ENCODE data around the gene SPDL1.

SPDL1 gene

DNA sequence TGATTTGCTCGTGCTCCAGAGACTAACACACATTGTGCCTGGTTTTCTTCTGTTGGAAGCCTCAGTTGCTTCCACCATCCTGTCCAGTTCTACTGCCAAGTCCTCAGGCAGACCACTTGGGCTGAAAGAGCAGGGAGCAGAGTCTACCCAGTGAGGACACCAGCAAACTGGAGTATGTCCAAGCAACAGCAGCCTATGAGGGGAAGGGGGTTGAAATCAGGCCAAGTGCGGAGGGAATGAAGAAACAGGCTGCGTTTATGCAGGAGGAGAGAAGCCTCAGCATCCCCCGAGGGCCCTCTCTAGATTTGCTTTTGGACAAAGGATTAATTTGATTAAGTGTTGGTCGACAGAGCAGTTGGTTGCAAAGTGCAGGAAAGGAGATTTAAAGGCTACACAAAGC, 68.0 kb downstream of the SPDL1 start:
- no peaks in the 10 kb centered on the region for H3K36me3 ChIP-seq (ENCODE audit: control insufficient read depth, insufficient read depth, low read length)
- no peaks in the 10 kb centered on the region for H3K9me3 ChIP-seq (ENCODE audit: control insufficient read depth, insufficient read depth, low read length)
- H3K27me3 ChIP-seq (ENCODE audit: control insufficient read depth, insufficient read depth, low read length), result no peaks in the 10 kb centered on the region
- H3K4me1 ChIP-seq (ENCODE audit: control insufficient read depth, insufficient read depth, low read length), result peaks cover 4% of the 10 kb centered on the region
- H3K9ac ChIP-seq (ENCODE audit: low read depth, low read length), result no peak overlapping the region
- H3K4me3 ChIP-seq (ENCODE audit: low read depth, low read length), result no peak overlapping the region

DNA sequence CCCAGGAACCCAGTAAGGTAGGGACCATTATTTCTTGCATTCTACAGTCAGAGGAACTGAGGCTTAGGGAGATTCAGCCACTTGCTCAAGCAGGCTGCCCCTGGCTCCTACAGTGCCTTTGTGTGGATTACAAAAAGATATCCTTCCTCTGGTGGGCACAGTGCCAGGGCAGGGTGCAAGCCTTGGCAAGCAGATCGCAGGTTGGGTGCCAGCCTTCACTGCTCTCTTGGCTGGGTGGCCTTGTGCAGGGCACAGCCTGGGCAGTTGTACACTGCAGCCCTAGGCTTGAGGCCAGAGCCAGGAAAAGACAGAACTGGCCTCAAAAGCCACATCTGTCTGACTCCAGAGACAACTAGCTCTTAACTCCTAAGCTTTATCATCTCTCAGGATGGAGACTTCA, 68.5 kb downstream of the SPDL1 start:
- Histone ChIP-seq H3K4me1 (ENCODE audit: control insufficient read depth, insufficient read depth, low read length) (peaks cover 4% of the 10 kb centered on the region), H3K9me3 (ENCODE audit: control insufficient read depth, insufficient read depth, low read length) (no peaks in the 10 kb centered on the region), H3K36me3 (ENCODE audit: control insufficient read depth, insufficient read depth, low read length) (no peaks in the 10 kb centered on the region), H3K4me3 (ENCODE audit: low read depth, low read length) (no peak overlapping the region), H3K9ac (ENCODE audit: low read depth, low read length) (no peak overlapping the region), H3K27me3 (ENCODE audit: control insufficient read depth, insufficient read depth, low read length) (no peaks in the 10 kb centered on the region)

DNA sequence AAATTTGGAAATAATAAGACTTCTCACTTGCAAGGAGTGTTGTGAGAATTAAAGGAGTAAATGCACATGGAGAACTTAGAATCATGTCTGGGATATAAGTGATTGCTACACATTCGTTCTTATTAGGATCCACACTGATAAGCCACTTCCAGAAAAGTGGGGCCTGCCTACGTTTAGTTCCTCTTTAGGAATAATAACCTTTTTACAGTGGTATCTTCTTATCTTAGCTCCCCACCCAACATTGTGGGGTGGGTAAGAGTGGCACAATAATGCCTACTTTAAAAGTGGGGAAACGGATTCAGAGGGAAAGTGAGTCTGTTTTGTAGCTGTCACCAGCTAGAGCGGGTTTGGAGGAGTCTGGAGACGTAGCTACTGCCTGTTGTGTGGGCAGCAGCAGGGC, 69.5 kb downstream of the SPDL1 start:
- peaks cover 4% of the 10 kb centered on the region for H3K4me1 ChIP-seq (ENCODE audit: control insufficient read depth, insufficient read depth, low read length)
- H3K9ac ChIP-seq (ENCODE audit: low read depth, low read length), result no peak overlapping the region
- no peak overlapping the region for H3K4me3 ChIP-seq (ENCODE audit: low read depth, low read length)
- no peaks in the 10 kb centered on the region for H3K9me3 ChIP-seq (ENCODE audit: control insufficient read depth, insufficient read depth, low read length)
- no peaks in the 10 kb centered on the region for H3K36me3 ChIP-seq (ENCODE audit: control insufficient read depth, insufficient read depth, low read length)
- no peaks in the 10 kb centered on the region for H3K27me3 ChIP-seq (ENCODE audit: control insufficient read depth, insufficient read depth, low read length)

All from iPS-15b (cell line).